MCF 10A (cell line): ENCODE results near the gene SLC16A5. TPM values are rescaled to one million over a fixed set of nuclear protein-coding genes. Genes with fewer than 3 reads are reported as not detected.
A peak's percentile ranks its signal among the peaks of the same experiment; 100 is the strongest.

Source experiments
- BruUV-seq: library from RNA; stranded (reverse); fragments of 400-500 nt; replicated peaks from 2 replicates; lab custom pipeline; 2021; lab: Mats Ljungman, UMichigan
- CTCF ChIA-PET: fragments of 300-600 bp; sonication (Branson Sonifier 250); formaldehyde crosslinking; extraction: SDS; loops from one replicate; lab custom pipeline; 2021; ENCODE audit warnings: antibody characterized with exemption, inconsistent platforms; lab: Yijun Ruan, JAX
- POLR2A ChIA-PET: fragments of 300-600, 350-650 bp; sonication (Branson Sonifier 250); formaldehyde crosslinking; extraction: SDS; loops from one replicate; lab custom pipeline; 2020; ENCODE audit warnings: antibody characterized with exemption, inconsistent platforms; lab: Yijun Ruan, JAX
- DNase-seq: peaks from one replicate; pipeline ENCODE4 v3.0.0-alpha.2; 2018; ENCODE audit not compliant: unreplicated experiment
- H3K27ac Mint-ChIP-seq: one replicate; pipeline ENCODE4 v1.8.0; 2022; ENCODE audit warnings: mild to moderate bottlenecking, low read depth, mixed read lengths; ENCODE audit not compliant: unreplicated experiment
- H3K27me3 Mint-ChIP-seq: one replicate; pipeline ENCODE4 v1.8.0; 2022; ENCODE audit warnings: mixed read lengths; ENCODE audit not compliant: insufficient read depth, unreplicated experiment
- H3K36me3 Mint-ChIP-seq: one replicate; pipeline ENCODE4 v1.8.0; 2022; ENCODE audit warnings: mild to moderate bottlenecking, moderate library complexity, mixed read lengths; ENCODE audit not compliant: insufficient read depth, unreplicated experiment
- H3K4me1 Mint-ChIP-seq: one replicate; pipeline ENCODE4 v1.8.0; 2022; ENCODE audit warnings: mixed read lengths; ENCODE audit not compliant: insufficient read depth, unreplicated experiment
- H3K4me3 Mint-ChIP-seq: one replicate; pipeline ENCODE4 v1.8.0; 2022; ENCODE audit warnings: mild to moderate bottlenecking, moderate library complexity, mixed read lengths; ENCODE audit not compliant: unreplicated experiment
- H3K9me3 Mint-ChIP-seq: one replicate; pipeline ENCODE4 v1.8.0; 2022; ENCODE audit warnings: mixed read lengths; ENCODE audit not compliant: unreplicated experiment
- intact Hi-C: fragments of 100-400 bp; cut with micrococcal nuclease; formaldehyde crosslinking; loops from 2 replicates; pipeline ENCODE4 v1.14.1; 2022
- total RNA-seq: library from RNA; stranded (reverse); gene quantifications from 2 replicates; pipeline ENCODE4 v1.2.3, GENCODE V29; 2022
- TF ChIP-seq, protein P1 (sequence below): fragments of 200-600 bp; IDR thresholded peaks from one replicate; pipeline ENCODE4 v1.8.0; 2022; ENCODE audit warnings: antibody characterized with exemption, mild to moderate bottlenecking; ENCODE audit not compliant: unreplicated experiment

Gene SLC16A5
- total RNA-seq, 1 experiment from 2014 or later, result 26.0 TPM

DNA sequence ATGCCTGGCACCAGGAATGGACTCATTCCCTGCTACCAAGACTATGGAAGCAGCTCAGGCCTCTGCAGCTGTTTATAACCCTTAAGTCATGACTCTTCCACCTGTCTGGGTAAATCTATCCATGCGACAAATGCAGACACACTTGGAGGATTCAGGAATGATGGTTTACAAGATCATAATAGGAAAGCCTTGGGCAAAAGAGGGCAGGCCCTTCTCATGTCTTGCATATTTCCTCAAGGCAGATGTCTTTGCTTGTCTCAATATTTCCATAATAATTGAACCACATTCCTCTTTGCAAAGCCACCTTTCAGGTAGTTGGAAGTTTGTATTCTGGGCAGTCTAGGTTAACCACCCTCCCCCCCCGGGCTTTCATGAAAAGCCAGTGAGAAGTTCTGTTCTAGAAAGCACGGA is 67.4 kb downstream of the SLC16A5 start:
- Mint-ChIP-seq H3K4me1 (peaks cover 14% of the 10 kb centered on the region), H3K27ac (no peak overlapping the region), H3K36me3 (peaks cover 15% of the 10 kb centered on the region), H3K4me3 (no peak overlapping the region), H3K9me3 (no peaks in the 10 kb centered on the region), H3K27me3 (no peaks in the 10 kb centered on the region)
- ChIA-PET CTCF (interaction anchor here (0.7 to 1.3 kb wide), 2 partner anchors 10 to 41 kb away, joined by 3 to 7 read pairs; no protein-coding TSS in a partner anchor), POLR2A (interaction anchor here (0.6 to 4.3 kb wide), 37 partner anchors 8 to 947 kb away, joined by 3 to 37 read pairs (median 4); partner anchors contain the start of genes ARMC7, ATP5PD, FDXR and GGA3)
- TF ChIP-seq, protein P1, sequence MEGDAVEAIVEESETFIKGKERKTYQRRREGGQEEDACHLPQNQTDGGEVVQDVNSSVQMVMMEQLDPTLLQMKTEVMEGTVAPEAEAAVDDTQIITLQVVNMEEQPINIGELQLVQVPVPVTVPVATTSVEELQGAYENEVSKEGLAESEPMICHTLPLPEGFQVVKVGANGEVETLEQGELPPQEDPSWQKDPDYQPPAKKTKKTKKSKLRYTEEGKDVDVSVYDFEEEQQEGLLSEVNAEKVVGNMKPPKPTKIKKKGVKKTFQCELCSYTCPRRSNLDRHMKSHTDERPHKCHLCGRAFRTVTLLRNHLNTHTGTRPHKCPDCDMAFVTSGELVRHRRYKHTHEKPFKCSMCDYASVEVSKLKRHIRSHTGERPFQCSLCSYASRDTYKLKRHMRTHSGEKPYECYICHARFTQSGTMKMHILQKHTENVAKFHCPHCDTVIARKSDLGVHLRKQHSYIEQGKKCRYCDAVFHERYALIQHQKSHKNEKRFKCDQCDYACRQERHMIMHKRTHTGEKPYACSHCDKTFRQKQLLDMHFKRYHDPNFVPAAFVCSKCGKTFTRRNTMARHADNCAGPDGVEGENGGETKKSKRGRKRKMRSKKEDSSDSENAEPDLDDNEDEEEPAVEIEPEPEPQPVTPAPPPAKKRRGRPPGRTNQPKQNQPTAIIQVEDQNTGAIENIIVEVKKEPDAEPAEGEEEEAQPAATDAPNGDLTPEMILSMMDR, result no peak
- peak; percentile 14 for DNase-seq
- intact Hi-C loops, result no loop called here
- no TSS peak for BruUV-seq

Other genes starting within 250 kb of the SLC16A5 start
- 0.12 and 0.28 TPM in 2 replicates for gene GRIN2C, start 228.1 kb upstream of the SLC16A5 start, total RNA-seq
- 25.0 and 29.7 TPM in 2 replicates for gene FDXR, start 215.0 kb upstream of the SLC16A5 start, total RNA-seq
- not detected in 2 replicates for gene FADS6, start 194.3 kb upstream of the SLC16A5 start, total RNA-seq
- not detected in 2 replicates for gene USH1G, start 164.7 kb upstream of the SLC16A5 start, total RNA-seq
- not detected in 2 replicates for gene OTOP2, start 163.7 kb upstream of the SLC16A5 start, total RNA-seq
- not detected in 2 replicates for gene OTOP3, start 152.1 kb upstream of the SLC16A5 start, total RNA-seq
- 3.2 and 7.0 TPM in 2 replicates for gene HID1, start 115.2 kb upstream of the SLC16A5 start, total RNA-seq
- gene CDR2L, start 100.3 kb upstream of the SLC16A5 start, total RNA-seq, result 3.4 and 4.1 TPM in 2 replicates
- gene MRPL58, start 75.3 kb upstream of the SLC16A5 start, total RNA-seq, result 56.5 and 71.2 TPM in 2 replicates
- gene ATP5PD, start 41.0 kb upstream of the SLC16A5 start, total RNA-seq, result 362 and 455 TPM in 2 replicates
- 11.9 and 12.8 TPM in 2 replicates for gene KCTD2, start 40.7 kb upstream of the SLC16A5 start, total RNA-seq
- 9.3 and 13.3 TPM in 2 replicates for gene ARMC7, start 22.0 kb downstream of the SLC16A5 start, total RNA-seq
- gene NT5C, start 43.8 kb downstream of the SLC16A5 start, total RNA-seq, result 105 and 113 TPM in 2 replicates
- gene JPT1, start 66.6 kb downstream of the SLC16A5 start, total RNA-seq, result 342 and 360 TPM in 2 replicates
- 186 and 194 TPM in 2 replicates for gene SUMO2, start 95.0 kb downstream of the SLC16A5 start, total RNA-seq
- 42.3 and 49.2 TPM in 2 replicates for gene NUP85, start 117.7 kb downstream of the SLC16A5 start, total RNA-seq
- gene GGA3, start 173.7 kb downstream of the SLC16A5 start, total RNA-seq, result 32.7 and 39.5 TPM in 2 replicates
- 73.9 and 75.0 TPM in 2 replicates for gene MRPS7, start 173.9 kb downstream of the SLC16A5 start, total RNA-seq
- gene MIF4GD, start 183.3 kb downstream of the SLC16A5 start, total RNA-seq, result 23.3 and 29.6 TPM in 2 replicates
- 14.8 and 22.6 TPM in 2 replicates for gene SLC25A19, start 201.5 kb downstream of the SLC16A5 start, total RNA-seq